Gastrocnemius medialis (tissue), 4 donors: ENCODE results near the gene FUOM.

Source experiments
- CTCF ChIP-seq, 5 experiments: fragments of 450-650 bp in 3 of 5; fragments of 200-600 bp in 2 of 5; sonication (generic) in 2 of 5; IDR thresholded peaks in 4 of 5; conservative IDR thresholded peaks in 1 of 5; 1 replicate in 4 of 5; 2 replicates in 1 of 5; pipeline ENCODE4 v1.5.1; 2016 to 2019; ENCODE audit warnings: antibody characterized with exemption in 5 of 5, mild to moderate bottlenecking in 3 of 5, moderate library complexity in 3 of 5
- POLR2A ChIP-seq, 2 donors: fragments of 450-650 bp; IDR thresholded peaks; one replicate each; pipeline ENCODE4 v1.6.1; 2017; ENCODE audit warnings: antibody characterized with exemption in 2 of 2, mild to moderate bottlenecking in 2 of 2, moderate library complexity in 2 of 2

GRCh38 chr10:133401981-133402725, 44.3 kb upstream of the FUOM start:
- TF ChIP-seq CTCF (IDR thresholded peaks at IDR 0.05 in 4 of 5, conservative IDR thresholded peaks at IDR 0.05 in 1 of 5) (no peak), POLR2A (IDR thresholded peaks at IDR 0.05) (no peak)
